ENCODE results near the gene DPRX.

DPRX gene
- long read RNA-seq, donor 1: 0 reads
- long read RNA-seq, donor 2: 0 reads
- long read RNA-seq, donor 3: 0 reads
- long read RNA-seq, donor 4: 0 reads
- long read RNA-seq, donor 5: 0 reads
- long read RNA-seq, donor 6: 0 reads
- long read RNA-seq, donor 7: 0 reads
- long read RNA-seq, donor 8: 0 reads

GRCh38 chr19:53631949-53632407 is at the start of gene DPRX:
TSS of gene DPRX (plus strand) at chr19:53631999. CDS start at chr19:53632107, 108 bp downstream.
- no peak for DNase-seq

- no peak for DNase-seq
Observed at GRCh38 chr19:53583181-53583580, 48.6 kb upstream of the DPRX start.

DNA sequence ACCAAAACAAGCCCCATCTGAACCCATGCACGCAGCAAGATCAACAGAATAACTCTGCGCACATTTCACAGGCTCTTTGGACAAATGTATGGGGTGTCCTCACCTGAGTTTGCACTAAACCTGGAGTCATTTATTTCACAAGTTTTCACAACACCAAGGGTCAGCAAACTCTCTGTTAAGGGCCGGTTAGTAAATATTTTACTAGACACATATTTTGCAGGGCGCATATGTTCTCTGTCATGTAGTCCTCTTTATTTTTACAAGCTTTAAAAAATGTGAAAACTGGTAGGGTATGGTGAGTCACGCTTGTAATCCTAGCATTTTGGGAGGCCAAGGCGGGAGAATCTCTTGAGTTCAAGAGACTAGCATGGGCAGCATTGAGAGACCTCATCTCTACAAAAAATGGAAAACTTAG is 45.5 kb upstream of the DPRX start:
- DNase-seq: no peak

- DNase-seq: no peak
Observed at GRCh38 chr19:53594811-53595509, 36.8 kb upstream of the DPRX start.

- DNase-seq: no peak
Observed at GRCh38 chr19:53595510-53595867, 36.3 kb upstream of the DPRX start.

DNA sequence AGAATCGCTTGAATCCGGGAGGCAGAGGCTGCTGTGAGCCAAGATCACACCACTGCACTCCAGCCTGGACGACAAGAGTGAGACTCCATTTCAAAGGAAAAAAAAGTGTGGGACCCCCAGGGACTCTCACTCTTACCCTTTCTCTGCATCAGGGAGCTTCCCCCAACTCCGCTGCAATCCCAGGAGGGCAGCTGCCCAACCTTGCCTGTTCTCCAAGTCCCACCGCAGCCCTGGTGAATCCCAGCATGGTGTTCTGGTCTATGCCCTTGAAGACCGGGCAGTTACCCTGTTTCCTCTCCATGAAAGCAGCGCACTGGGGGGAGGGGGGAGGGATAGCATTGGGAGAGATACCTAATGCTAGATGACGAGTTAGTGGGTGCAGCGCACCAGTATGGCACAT is 35.7 kb upstream of the DPRX start:
- no peak for DNase-seq

- no peak for DNase-seq
Observed at GRCh38 chr19:53597023-53597422, 34.8 kb upstream of the DPRX start.

- no peak for DNase-seq
Observed at GRCh38 chr19:53598361-53598760, 33.4 kb upstream of the DPRX start.

DNA sequence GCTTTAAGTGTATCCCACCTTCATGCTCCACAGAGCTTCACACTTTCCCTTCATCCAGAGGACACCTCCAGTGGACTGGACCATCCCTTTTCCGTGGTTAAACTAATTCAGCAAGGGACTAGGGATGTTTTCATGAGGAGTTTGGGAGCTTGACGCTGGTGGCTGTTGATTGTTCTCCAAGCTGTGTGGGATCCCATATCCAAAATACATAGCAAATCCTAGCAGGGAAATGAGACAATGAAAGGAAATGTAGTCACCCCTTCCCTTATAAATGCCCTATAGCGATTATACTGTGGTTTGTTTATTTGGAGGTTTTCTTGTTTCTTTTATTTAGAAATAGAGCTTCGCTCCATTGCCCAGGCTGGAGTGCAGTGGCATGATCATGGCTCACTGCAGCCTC is 31.6 kb upstream of the DPRX start:
- no peak for DNase-seq

- DNase-seq: no peak
Observed at GRCh38 chr19:53606031-53606430, 25.8 kb upstream of the DPRX start.

DNA sequence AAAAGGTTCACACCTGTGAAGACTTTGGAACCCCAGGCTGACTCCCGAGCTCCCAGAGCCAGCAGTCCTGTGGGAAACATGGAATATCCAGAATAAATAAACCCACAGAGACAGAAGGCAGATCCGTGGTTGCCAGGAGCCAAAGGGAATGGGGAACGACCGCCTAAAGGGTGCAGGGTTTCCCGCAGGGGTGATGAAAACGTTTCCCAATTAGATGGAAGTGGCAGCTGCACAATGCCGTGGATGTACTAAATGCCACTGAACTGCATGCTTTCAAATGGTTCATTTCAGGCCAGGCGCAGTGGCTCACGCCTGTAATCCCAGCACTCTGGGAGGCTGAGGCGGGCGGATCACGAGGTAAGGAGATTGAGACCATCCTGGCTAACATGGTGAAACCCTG is 23.4 kb upstream of the DPRX start:
- DNase-seq: no peak

GRCh38 chr19:53612762-53613526 is 18.9 kb upstream of the DPRX start:
- DNase-seq: no peak

- DNase-seq: no peak
Observed at GRCh38 chr19:53621885-53622740, 9.7 kb upstream of the DPRX start.

DNA sequence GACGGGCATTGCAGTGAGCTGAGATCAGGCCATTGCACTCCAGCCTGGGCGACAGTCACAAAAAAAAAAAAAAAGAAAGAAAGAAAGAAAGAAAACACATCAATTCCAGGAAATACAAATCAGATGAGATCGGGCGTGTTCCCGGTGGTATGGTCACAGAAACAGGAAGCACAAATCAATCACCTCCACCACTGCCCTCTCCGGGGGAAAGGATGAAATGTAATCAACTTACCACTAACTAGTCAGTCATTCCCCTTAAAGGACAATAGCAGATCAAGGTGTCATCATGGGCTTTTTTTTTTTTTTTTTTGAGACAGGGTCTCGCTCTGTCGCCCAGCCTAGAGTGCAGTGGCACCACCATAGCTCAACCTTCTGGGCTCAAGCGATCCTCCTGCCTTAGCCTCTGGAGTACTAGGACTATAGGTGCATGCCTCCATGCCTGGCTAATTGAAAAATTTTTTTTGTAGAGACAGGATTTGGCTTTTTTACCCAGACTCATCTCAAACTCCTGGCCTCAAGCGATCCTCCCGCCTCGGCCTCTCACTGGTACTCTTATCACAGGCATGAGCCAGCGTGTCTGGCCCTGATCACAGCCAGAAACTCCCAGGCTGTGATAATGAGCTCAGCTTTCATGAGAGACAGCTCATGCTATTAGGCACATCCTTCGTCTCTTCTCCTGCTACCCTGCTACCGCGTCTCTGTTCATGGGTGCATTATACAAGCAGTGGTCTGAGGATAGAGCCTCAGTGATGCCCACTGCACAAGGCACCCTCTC is 6.8 kb upstream of the DPRX start:
- no peak for DNase-seq

GRCh38 chr19:53626486-53626885 is 5.3 kb upstream of the DPRX start:
- DNase-seq: no peak

- DNase-seq: no peak
Observed at GRCh38 chr19:53626976-53627375, 4.8 kb upstream of the DPRX start.

DNA sequence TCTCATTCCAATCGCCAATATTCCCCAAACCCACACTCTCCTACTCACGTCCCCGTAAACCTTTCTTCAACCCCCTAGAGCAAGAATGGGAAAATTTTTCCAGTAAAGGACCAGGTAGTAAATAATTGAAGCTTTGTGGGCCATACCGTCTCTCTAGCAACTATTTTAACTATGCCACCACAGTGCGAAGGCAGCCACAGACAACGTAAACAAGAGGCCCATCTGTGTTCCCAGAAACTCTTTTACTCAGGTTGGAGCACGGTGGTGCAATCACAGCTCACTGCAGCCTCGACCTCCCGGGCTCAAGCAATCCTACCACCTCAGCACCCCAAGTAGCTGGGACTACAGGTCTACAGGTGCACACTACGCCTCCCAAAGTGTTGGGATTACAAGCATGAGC is 3.0 kb downstream of the DPRX start:
- DNase-seq: no peak

- DNase-seq: no peak
Observed at GRCh38 chr19:53639471-53639870, 7.7 kb downstream of the DPRX start.

GRCh38 chr19:53642381-53643099 is 10.7 kb downstream of the DPRX start:
- no peak for DNase-seq

DNA sequence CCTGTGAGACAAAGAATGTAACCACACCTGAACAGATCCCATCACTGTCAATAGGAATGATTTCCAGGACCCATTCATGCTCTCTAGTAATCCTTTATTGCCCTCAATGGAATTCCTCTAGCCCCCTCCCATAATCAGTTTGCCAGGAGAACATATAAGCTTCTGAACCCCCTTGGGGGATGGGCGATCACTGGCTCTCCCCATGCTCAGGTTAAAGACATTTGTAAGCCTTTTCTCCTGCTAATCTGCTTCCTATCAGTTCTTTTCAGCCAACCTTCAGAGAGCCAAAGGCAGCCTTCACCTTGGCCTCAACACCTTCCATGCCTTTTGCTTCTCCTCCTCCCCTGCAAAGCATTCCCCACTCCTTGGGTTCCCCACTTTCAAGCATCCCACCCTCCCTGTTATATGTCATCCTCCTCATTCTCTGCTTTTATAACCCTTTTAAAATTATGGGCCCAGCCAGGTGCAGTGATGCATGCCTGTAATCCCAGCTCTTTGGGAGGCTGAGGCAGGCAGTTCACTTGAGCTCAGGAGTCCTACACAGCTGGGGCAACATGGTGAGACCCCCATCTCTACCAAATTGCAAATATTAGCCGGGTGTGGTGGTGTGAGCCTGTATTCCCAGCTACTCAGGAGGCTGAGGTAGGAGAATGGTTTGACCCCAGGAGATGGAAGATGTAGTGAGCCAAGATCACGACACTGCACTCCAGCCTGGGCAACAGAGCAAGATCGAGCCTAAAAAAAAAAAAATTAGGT is 12.4 kb downstream of the DPRX start:
- no peak for DNase-seq

All from right kidney (tissue), 9 donors.